H1 (cell line): ENCODE measurements around the gene TWF2.

ENCODE experiments used
- CREB1 ChIP-seq: IDR thresholded peaks from 2 replicates; pipeline ENCODE4 v1.6.1; 2012; ENCODE audit warnings: inconsistent platforms
- CTCF ChIP-seq, 3 experiments: IDR thresholded peaks; 1 replicate in 2 of 3; 2 replicates in 1 of 3; pipeline versions ENCODE4 v1.5.1 to v1.6.1; 2011; ENCODE audit warnings: low read length in 3 of 3, mild to moderate bottlenecking in 3 of 3, inconsistent platforms in 2 of 3, low read depth in 1 of 3, moderate library complexity in 1 of 3; ENCODE audit not compliant: insufficient read depth in 1 of 3; ENCODE audit errors: control extremely low read depth in 1 of 3
- EZH2 ChIP-seq: fragments of 200-600 bp; sonication (generic); IDR thresholded peaks from 2 replicates; pipeline ENCODE4 v1.7.1; 2012; ENCODE audit warnings: low read depth, mild to moderate bottlenecking, moderate library complexity, low read length, inconsistent platforms; ENCODE audit not compliant: severe bottlenecking
- JUND ChIP-seq: IDR thresholded peaks from 2 replicates; pipeline ENCODE4 v1.6.1; 2011; ENCODE audit warnings: mild to moderate bottlenecking, improper control_type of control experiment, low read length
- MAFK ChIP-seq: IDR thresholded peaks from 2 replicates; pipeline ENCODE4 v1.6.1; 2012; ENCODE audit warnings: low read depth, mild to moderate bottlenecking, improper control_type of control experiment, low read length
- POLR2AphosphoS5 ChIP-seq: IDR thresholded peaks from 2 replicates; pipeline ENCODE4 v1.6.1; 2011; ENCODE audit warnings: low read depth, low read length
- SUZ12 ChIP-seq: fragments of 200-600 bp; sonication (generic); IDR thresholded peaks from 2 replicates; pipeline ENCODE4 v1.6.1; 2012; ENCODE audit warnings: mild to moderate bottlenecking, inconsistent platforms, low read length, moderate library complexity, mixed read lengths
- TAF1 ChIP-seq: IDR thresholded peaks from 2 replicates; pipeline ENCODE4 v1.6.1; 2011; ENCODE audit warnings: mild to moderate bottlenecking, low read depth, low read length

GRCh38 chr3:52245322-52246263 is 6.6 kb upstream of the TWF2 start, which contains the start of gene PPM1M:
- TF ChIP-seq CREB1 (no peak), TAF1 (no peak; the same call in 1 of the 2 replicates), EZH2 (peak; percentile 43), JUND (no peak), SUZ12 (no peak; the same call in 1 of the 2 replicates), CTCF (IDR thresholded peaks at IDR 0.05; ENCODE audit: control extremely low read depth in 1 of 3, insufficient read depth in 1 of 3, low read depth in 1 of 3, low read length in 3 of 3) (no peak), MAFK (no peak), POLR2AphosphoS5 (no peak)
